Measurements from ENCODE around the gene ATP5F1A. TPM values are rescaled to one million over a fixed set of nuclear protein-coding genes. Genes with fewer than 3 reads are reported as not detected.
"Not testable (repeated sequence)": the region's sequence is repeated elsewhere in the genome, so short reads cannot be mapped to it uniquely, and the experiment has no call there.

Gene ATP5F1A
- total RNA-seq, 1 experiment from 2014 or later = 349 TPM

- no peak for TF ChIP-seq CTCF (IDR thresholded peaks at IDR 0.05; ENCODE audit: insufficient read depth in 1 of 2, low read depth in 1 of 2, low read length in 1 of 2, severe bottlenecking in 1 of 2, unreplicated experiment in 1 of 2)
- H3K9me3 ChIP-seq = no peaks in the 10 kb centered on the region
Measured at GRCh38 chr18:46134920-46135675, 37.0 kb upstream of the ATP5F1A start.

GRCh38 chr18:46133534-46133933, 35.4 kb upstream of the ATP5F1A start:
- Histone ChIP-seq H3K4me1 (no peaks in the 10 kb centered on the region), H3K4me3 (ENCODE audit: low read depth, low read length) (no peak overlapping the region), H3K9me3 (no peaks in the 10 kb centered on the region), H3K36me3 (ENCODE audit: control insufficient read depth, insufficient read depth, low read length) (no peaks in the 10 kb centered on the region), H3K27me3 (replicated peaks; ENCODE audit: control insufficient read depth, insufficient read depth, low read length) (no peaks in the 10 kb centered on the region)
- DNase-seq = no peak
- Mint-ChIP-seq H3K4me3 (ENCODE audit: unreplicated experiment) (no peak overlapping the region), H3K4me1 (ENCODE audit: low read depth, unreplicated experiment) (no peaks in the 10 kb centered on the region), H3K9me3 (ENCODE audit: unreplicated experiment) (no peaks in the 10 kb centered on the region), H3K36me3 (ENCODE audit: insufficient read depth, unreplicated experiment) (peaks cover 12% of the 10 kb centered on the region), H3K27me3 (ENCODE audit: insufficient read depth, unreplicated experiment) (no peaks in the 10 kb centered on the region), H3K27ac (ENCODE audit: unreplicated experiment) (no peak overlapping the region)
- BruUV-seq (replicated peaks) = no TSS peak
- TF ChIP-seq CTCF (IDR thresholded peaks at IDR 0.05; ENCODE audit: insufficient read depth in 1 of 2, low read depth in 1 of 2, low read length in 1 of 2, severe bottlenecking in 1 of 2, unreplicated experiment in 1 of 2) = no peak
- ChIA-PET CTCF (no interaction called here), POLR2A (no interaction called here)
- intact Hi-C loops (cut with micrococcal nuclease; ENCODE audit: unreplicated experiment) = no loop called here

More at GRCh38 chr18:46134920-46135675, 37.0 kb upstream of the ATP5F1A start:
- ChIA-PET POLR2A (no interaction called here), CTCF (no interaction called here)
- DNase-seq = no peak
- H3K27ac Mint-ChIP-seq (ENCODE audit: unreplicated experiment) = no peak overlapping the region
- H3K9me3 Mint-ChIP-seq (ENCODE audit: unreplicated experiment) = no peaks in the 10 kb centered on the region
- BruUV-seq (replicated peaks) = no TSS peak
- peaks cover 9% of the 10 kb centered on the region for H3K36me3 Mint-ChIP-seq (ENCODE audit: insufficient read depth, unreplicated experiment)
- no peaks in the 10 kb centered on the region for H3K36me3 ChIP-seq (ENCODE audit: control insufficient read depth, insufficient read depth, low read length)
- no peak overlapping the region for H3K4me3 ChIP-seq (ENCODE audit: low read depth, low read length)
- no peaks in the 10 kb centered on the region for H3K27me3 Mint-ChIP-seq (ENCODE audit: insufficient read depth, unreplicated experiment)
- intact Hi-C loops (cut with micrococcal nuclease; ENCODE audit: unreplicated experiment) = no loop called here
- H3K27me3 ChIP-seq (replicated peaks; ENCODE audit: control insufficient read depth, insufficient read depth, low read length) = no peaks in the 10 kb centered on the region
- no peaks in the 10 kb centered on the region for H3K4me1 Mint-ChIP-seq (ENCODE audit: low read depth, unreplicated experiment)
- H3K4me3 Mint-ChIP-seq (ENCODE audit: unreplicated experiment) = no peak overlapping the region
- H3K4me1 ChIP-seq = no peaks in the 10 kb centered on the region

- POLR2A ChIA-PET; H3K27me3 ChIP-seq (replicated peaks; ENCODE audit: control insufficient read depth, insufficient read depth, low read length); intact Hi-C loops (cut with micrococcal nuclease; ENCODE audit: unreplicated experiment); H3K4me3 ChIP-seq (ENCODE audit: low read depth, low read length); CTCF ChIA-PET; BruUV-seq (replicated peaks); H3K36me3 ChIP-seq (ENCODE audit: control insufficient read depth, insufficient read depth, low read length); H3K4me1 ChIP-seq; H3K9me3 Mint-ChIP-seq (ENCODE audit: unreplicated experiment); H3K4me3 Mint-ChIP-seq (ENCODE audit: unreplicated experiment); H3K4me1 Mint-ChIP-seq (ENCODE audit: low read depth, unreplicated experiment); H3K27ac Mint-ChIP-seq (ENCODE audit: unreplicated experiment); DNase-seq; H3K9me3 ChIP-seq; H3K27me3 Mint-ChIP-seq (ENCODE audit: insufficient read depth, unreplicated experiment): not testable (repeated sequence)
- H3K36me3 Mint-ChIP-seq (ENCODE audit: insufficient read depth, unreplicated experiment) = peaks cover 20% of the 10 kb centered on the region
Measured at GRCh38 chr18:46130549-46130948, 32.5 kb upstream of the ATP5F1A start.
